ENCODE measurements around the gene CFAP77.
A peak's percentile ranks its signal among the peaks of the same experiment; 100 is the strongest.

CFAP77 gene

GRCh38 chr9:132584601-132585560 lies 174.9 kb downstream of the CFAP77 start:
- TF ChIP-seq CTCF (IDR thresholded peaks at IDR 0.05; ENCODE audit: low read length, missing control alignments), result no peak
- no peak overlapping the region for H3K4me3 ChIP-seq (replicated peaks; ENCODE audit: low read depth, low read length)
- DNase-seq (ENCODE audit: low read depth), result peak; percentile 22

- TF ChIP-seq CTCF (IDR thresholded peaks at IDR 0.05; ENCODE audit: low read length, missing control alignments), result no peak
- DNase-seq (ENCODE audit: low read depth), result no peak
- H3K4me3 ChIP-seq (replicated peaks; ENCODE audit: low read depth, low read length), result no peak overlapping the region
These were observed 176.2 kb downstream of the CFAP77 start for GRCh38 chr9:132585954-132586829.

- H3K4me3 ChIP-seq (replicated peaks; ENCODE audit: low read depth, low read length), result no peak overlapping the region
- no peak for TF ChIP-seq CTCF (IDR thresholded peaks at IDR 0.05; ENCODE audit: low read length, missing control alignments)
- DNase-seq (ENCODE audit: low read depth), result no peak
These were observed 177.0 kb downstream of the CFAP77 start for GRCh38 chr9:132586830-132587591.

- no peak overlapping the region for H3K4me3 ChIP-seq (replicated peaks; ENCODE audit: low read depth, low read length)
- no peak for DNase-seq (ENCODE audit: low read depth)
- no peak for TF ChIP-seq CTCF (IDR thresholded peaks at IDR 0.05; ENCODE audit: low read length, missing control alignments)
These were observed 177.6 kb downstream of the CFAP77 start for GRCh38 chr9:132587592-132587955.

GRCh38 chr9:132588098-132588497 lies 178.1 kb downstream of the CFAP77 start:
- no peak overlapping the region for H3K4me3 ChIP-seq (replicated peaks; ENCODE audit: low read depth, low read length)
- TF ChIP-seq CTCF (IDR thresholded peaks at IDR 0.05; ENCODE audit: low read length, missing control alignments), result no peak
- no peak for DNase-seq (ENCODE audit: low read depth)

- no peak for DNase-seq (ENCODE audit: low read depth)
- H3K4me3 ChIP-seq (replicated peaks; ENCODE audit: low read depth, low read length), result no peak overlapping the region
- no peak for TF ChIP-seq CTCF (IDR thresholded peaks at IDR 0.05; ENCODE audit: low read length, missing control alignments)
These were observed 178.6 kb downstream of the CFAP77 start for GRCh38 chr9:132588501-132589147.
